ENCODE data around the gene IL36B.
"Not testable (repeated sequence)": the region's sequence is repeated elsewhere in the genome, so short reads cannot be mapped to it uniquely, and the experiment has no call there.

Gene IL36B

DNA sequence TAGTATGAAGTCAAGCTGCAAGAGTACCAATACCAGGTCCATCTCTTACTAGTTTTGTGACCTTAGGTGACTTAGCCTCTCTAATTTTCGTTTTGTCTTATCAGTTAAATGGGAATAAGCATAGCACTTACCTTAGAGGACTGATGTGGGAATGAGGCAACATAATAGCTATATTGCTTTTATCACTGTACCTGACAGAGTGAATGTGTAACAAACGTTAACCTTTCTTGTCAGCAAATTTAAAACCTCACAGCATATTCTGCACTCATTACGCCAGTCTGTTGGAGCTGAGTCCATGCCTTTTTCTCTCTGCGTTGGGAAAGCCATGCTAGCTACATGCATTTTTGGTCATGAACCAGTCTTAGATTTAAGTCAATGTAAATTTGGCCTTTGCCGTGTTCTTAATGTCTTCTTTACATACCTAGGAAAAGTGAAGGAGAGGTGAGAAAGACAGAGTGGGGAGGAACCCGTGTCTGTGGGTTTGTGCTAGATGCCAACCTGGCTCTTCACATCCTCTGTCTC is at the start of gene IL36B:
Gene IL36B (minus strand): TSS at position 472 of the 522 bp plus-strand sequence.
- Histone ChIP-seq H3K4me3 (ENCODE audit: low read length) (no peak within 1 kb of the TSS), H3K9ac (ENCODE audit: low read length) (no peak within 1 kb of the TSS), H3K27me3 (ENCODE audit: control insufficient read depth, insufficient read depth, low read length) (no peaks in the 10 kb centered on the region), H3K36me3 (ENCODE audit: control insufficient read depth, insufficient read depth, low read length) (no peaks in the 10 kb centered on the region), H3K9me3 (ENCODE audit: control insufficient read depth, low read length) (no peaks in the 10 kb centered on the region), H3K4me1 (ENCODE audit: control insufficient read depth, insufficient read depth, low read length) (no peaks in the 10 kb centered on the region)

GRCh38 chr2:113102133-113102532 is 49.5 kb upstream of the IL36B start:
- Histone ChIP-seq H3K27me3 (ENCODE audit: control insufficient read depth, insufficient read depth, low read length) (no peaks in the 10 kb centered on the region), H3K4me3 (ENCODE audit: low read length) (no peak overlapping the region), H3K9ac (ENCODE audit: low read length) (no peak overlapping the region), H3K4me1 (ENCODE audit: control insufficient read depth, insufficient read depth, low read length) (peaks cover 6% of the 10 kb centered on the region), H3K36me3 (ENCODE audit: control insufficient read depth, insufficient read depth, low read length) (no peaks in the 10 kb centered on the region), H3K9me3 (ENCODE audit: control insufficient read depth, low read length) (no peaks in the 10 kb centered on the region)

GRCh38 chr2:113098532-113098931 is 45.9 kb upstream of the IL36B start:
- H3K36me3 ChIP-seq (ENCODE audit: control insufficient read depth, insufficient read depth, low read length) = no peaks in the 10 kb centered on the region
- no peak overlapping the region for H3K9ac ChIP-seq (ENCODE audit: low read length)
- H3K4me3 ChIP-seq (ENCODE audit: low read length) = no peak overlapping the region
- H3K9me3 ChIP-seq (ENCODE audit: control insufficient read depth, low read length) = no peaks in the 10 kb centered on the region
- H3K4me1 ChIP-seq (ENCODE audit: control insufficient read depth, insufficient read depth, low read length) = peaks cover 6% of the 10 kb centered on the region
- no peaks in the 10 kb centered on the region for H3K27me3 ChIP-seq (ENCODE audit: control insufficient read depth, insufficient read depth, low read length)

- Histone ChIP-seq H3K9ac (ENCODE audit: low read length) (no peak overlapping the region), H3K4me3 (ENCODE audit: low read length) (no peak overlapping the region), H3K9me3 (ENCODE audit: control insufficient read depth, low read length) (no peaks in the 10 kb centered on the region), H3K36me3 (ENCODE audit: control insufficient read depth, insufficient read depth, low read length) (no peaks in the 10 kb centered on the region), H3K27me3 (ENCODE audit: control insufficient read depth, insufficient read depth, low read length) (no peaks in the 10 kb centered on the region), H3K4me1 (ENCODE audit: control insufficient read depth, insufficient read depth, low read length) (peaks cover 6% of the 10 kb centered on the region)
Measured at GRCh38 chr2:113098041-113098440, 45.4 kb upstream of the IL36B start.

DNA sequence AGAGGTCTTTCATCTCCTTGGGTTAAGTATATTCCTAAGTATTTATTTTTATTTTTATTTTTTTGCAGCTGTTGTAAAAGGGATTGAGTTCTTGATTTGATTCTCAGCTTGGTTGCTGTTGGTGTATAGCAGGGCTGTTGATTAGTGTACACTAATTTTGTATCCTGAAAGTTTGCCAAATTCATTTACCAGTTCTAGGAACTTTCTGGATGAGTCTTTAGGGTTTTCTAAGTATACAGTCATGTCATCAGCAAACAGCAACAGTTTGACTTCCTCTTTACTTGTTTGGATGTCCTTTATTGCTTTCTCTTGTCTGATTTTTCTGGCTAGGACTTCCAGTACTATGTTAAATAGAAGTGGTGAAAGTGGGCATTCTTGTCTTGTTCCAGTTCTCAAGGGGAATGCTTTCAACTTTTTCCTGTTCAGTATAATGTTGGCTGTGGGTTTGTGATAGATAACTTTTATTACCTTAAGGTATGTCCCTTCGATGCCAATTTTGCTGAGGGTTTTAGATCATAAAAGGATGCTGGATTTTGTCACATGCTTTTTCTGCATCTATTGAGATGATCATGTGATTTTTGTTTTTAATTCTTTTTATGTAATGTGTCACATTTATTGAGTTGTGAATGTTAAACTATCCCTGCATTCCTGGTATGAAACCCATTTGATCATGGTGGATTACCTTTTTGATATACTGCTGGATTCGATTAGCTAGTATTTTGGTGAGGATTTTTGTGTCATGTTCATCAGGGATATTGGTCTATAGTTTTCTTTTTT is 44.4 kb upstream of the IL36B start:
- not testable (repeated sequence) for H3K27me3 ChIP-seq (ENCODE audit: control insufficient read depth, insufficient read depth, low read length); H3K4me3 ChIP-seq (ENCODE audit: low read length); H3K36me3 ChIP-seq (ENCODE audit: control insufficient read depth, insufficient read depth, low read length); H3K9ac ChIP-seq (ENCODE audit: low read length); H3K9me3 ChIP-seq (ENCODE audit: control insufficient read depth, low read length); H3K4me1 ChIP-seq (ENCODE audit: control insufficient read depth, insufficient read depth, low read length)

DNA sequence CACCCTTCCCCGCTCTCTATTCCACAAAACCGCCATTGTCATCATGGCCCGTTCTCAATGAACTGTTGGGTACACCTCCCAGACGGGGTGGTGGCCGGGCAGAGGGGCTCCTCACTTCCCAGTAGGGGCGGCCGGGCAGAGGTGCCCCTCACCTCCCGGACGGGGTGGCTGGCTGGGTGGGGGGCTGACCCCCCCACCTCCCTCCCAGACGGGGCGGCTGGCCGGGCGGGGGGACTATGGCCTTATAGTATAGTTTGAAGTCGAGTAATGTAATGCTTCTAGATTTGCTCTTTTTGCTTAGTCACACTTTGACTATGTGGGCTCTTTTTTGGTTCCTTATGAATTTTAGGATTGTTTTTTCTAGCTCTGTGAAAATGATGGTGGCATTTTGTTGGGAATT is 43.6 kb upstream of the IL36B start:
- not testable (repeated sequence) for H3K4me1 ChIP-seq (ENCODE audit: control insufficient read depth, insufficient read depth, low read length); H3K9ac ChIP-seq (ENCODE audit: low read length)

DNA sequence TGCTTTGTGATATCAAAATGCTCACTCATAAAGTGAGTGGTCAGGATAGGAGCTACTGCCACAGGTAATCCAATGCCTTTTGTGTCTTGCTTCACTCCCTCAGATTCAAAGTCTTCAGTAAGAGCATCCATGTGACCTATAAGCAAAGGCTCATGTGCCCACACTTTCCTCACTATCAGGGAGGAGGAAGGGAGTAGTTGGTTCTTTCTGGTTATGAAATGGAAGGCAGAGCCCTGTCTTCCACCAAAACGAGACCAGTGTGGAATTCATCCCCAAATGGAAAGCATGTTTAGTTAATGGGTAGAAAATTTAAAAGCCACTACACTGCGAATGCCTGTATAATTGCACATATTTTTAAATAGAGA is 40.9 kb upstream of the IL36B start:
- Histone ChIP-seq H3K4me1 (ENCODE audit: control insufficient read depth, insufficient read depth, low read length) (peaks cover 6% of the 10 kb centered on the region), H3K9me3 (ENCODE audit: control insufficient read depth, low read length) (no peaks in the 10 kb centered on the region), H3K27me3 (ENCODE audit: control insufficient read depth, insufficient read depth, low read length) (no peaks in the 10 kb centered on the region), H3K9ac (ENCODE audit: low read length) (no peak overlapping the region), H3K4me3 (ENCODE audit: low read length) (no peak overlapping the region), H3K36me3 (ENCODE audit: control insufficient read depth, insufficient read depth, low read length) (no peaks in the 10 kb centered on the region)

More for the DNA sequence above, 43.6 kb upstream of the IL36B start:
- H3K4me3 ChIP-seq (ENCODE audit: low read length); H3K36me3 ChIP-seq (ENCODE audit: control insufficient read depth, insufficient read depth, low read length); H3K9me3 ChIP-seq (ENCODE audit: control insufficient read depth, low read length); H3K27me3 ChIP-seq (ENCODE audit: control insufficient read depth, insufficient read depth, low read length): not testable (repeated sequence)

DNA sequence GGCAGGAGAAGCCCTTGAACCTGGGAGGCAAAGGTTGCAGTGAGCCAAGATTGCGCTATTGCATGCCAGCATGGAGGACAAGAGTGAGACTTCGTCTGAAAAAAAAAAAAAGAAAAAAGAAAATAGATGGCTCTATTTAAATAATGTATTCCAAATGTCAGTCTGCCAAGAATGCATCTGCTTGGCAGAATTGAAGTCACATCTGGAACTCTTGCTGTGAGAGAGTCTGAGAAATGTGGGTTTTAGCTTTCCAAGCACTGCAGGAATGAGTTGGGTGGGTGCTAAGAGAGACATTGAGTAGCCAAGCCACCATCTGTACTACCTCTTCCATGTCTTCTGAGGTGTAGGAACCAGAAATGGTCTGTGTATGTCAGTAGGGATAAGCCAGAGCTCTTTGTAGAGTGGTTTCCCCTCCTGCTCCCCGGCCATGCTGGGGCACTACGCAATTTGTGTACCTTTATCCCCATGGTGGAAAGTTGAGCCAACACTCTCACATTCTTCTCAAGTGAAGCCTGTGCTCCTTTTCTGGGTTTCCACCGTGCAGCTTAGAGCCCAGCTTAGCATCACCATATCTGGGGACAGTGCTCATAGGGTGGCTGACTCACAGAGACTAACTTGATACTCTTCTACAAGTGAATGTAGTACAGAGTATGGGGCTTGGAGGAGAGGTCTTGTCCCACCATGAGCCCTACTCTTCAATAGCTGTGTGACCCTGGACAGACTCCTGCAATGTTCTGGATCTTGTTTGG is 40.4 kb upstream of the IL36B start:
- Histone ChIP-seq H3K27me3 (ENCODE audit: control insufficient read depth, insufficient read depth, low read length) (no peaks in the 10 kb centered on the region), H3K9me3 (ENCODE audit: control insufficient read depth, low read length) (no peaks in the 10 kb centered on the region), H3K9ac (ENCODE audit: low read length) (no peak overlapping the region), H3K4me3 (ENCODE audit: low read length) (no peak overlapping the region), H3K4me1 (ENCODE audit: control insufficient read depth, insufficient read depth, low read length) (peaks cover 3% of the 10 kb centered on the region), H3K36me3 (ENCODE audit: control insufficient read depth, insufficient read depth, low read length) (no peaks in the 10 kb centered on the region)

GRCh38 chr2:113091231-113091896 is 38.7 kb upstream of the IL36B start:
- Histone ChIP-seq H3K9me3 (ENCODE audit: control insufficient read depth, low read length) (no peaks in the 10 kb centered on the region), H3K27me3 (ENCODE audit: control insufficient read depth, insufficient read depth, low read length) (no peaks in the 10 kb centered on the region), H3K36me3 (ENCODE audit: control insufficient read depth, insufficient read depth, low read length) (no peaks in the 10 kb centered on the region), H3K4me1 (ENCODE audit: control insufficient read depth, insufficient read depth, low read length) (no peaks in the 10 kb centered on the region), H3K4me3 (ENCODE audit: low read length) (no peak overlapping the region), H3K9ac (ENCODE audit: low read length) (no peak overlapping the region)

- Histone ChIP-seq H3K4me3 (ENCODE audit: low read length) (no peak overlapping the region), H3K4me1 (ENCODE audit: control insufficient read depth, insufficient read depth, low read length) (no peaks in the 10 kb centered on the region), H3K9me3 (ENCODE audit: control insufficient read depth, low read length) (no peaks in the 10 kb centered on the region), H3K27me3 (ENCODE audit: control insufficient read depth, insufficient read depth, low read length) (no peaks in the 10 kb centered on the region), H3K9ac (ENCODE audit: low read length) (no peak overlapping the region), H3K36me3 (ENCODE audit: control insufficient read depth, insufficient read depth, low read length) (no peaks in the 10 kb centered on the region)
Measured at GRCh38 chr2:113089916-113090315, 37.2 kb upstream of the IL36B start.

GRCh38 chr2:113088213-113088992 is 35.7 kb upstream of the IL36B start:
- Histone ChIP-seq H3K9ac (ENCODE audit: low read length) (no peak overlapping the region), H3K9me3 (ENCODE audit: control insufficient read depth, low read length) (no peaks in the 10 kb centered on the region), H3K27me3 (ENCODE audit: control insufficient read depth, insufficient read depth, low read length) (no peaks in the 10 kb centered on the region), H3K4me1 (ENCODE audit: control insufficient read depth, insufficient read depth, low read length) (peaks cover 4% of the 10 kb centered on the region), H3K4me3 (ENCODE audit: low read length) (no peak overlapping the region), H3K36me3 (ENCODE audit: control insufficient read depth, insufficient read depth, low read length) (no peaks in the 10 kb centered on the region)
